Right hindlimb (tissue), 1 donor: Measurements from ENCODE around the gene MCF2L.

ENCODE experiments used
- DNase-seq: peaks from one replicate; pipeline ENCODE4 v3.0.0-alpha.2; 2018

The MCF2L gene

GRCh38 chr13:113138792-113139551 is 170.0 kb downstream of the MCF2L start:
- DNase-seq = no peak

DNA sequence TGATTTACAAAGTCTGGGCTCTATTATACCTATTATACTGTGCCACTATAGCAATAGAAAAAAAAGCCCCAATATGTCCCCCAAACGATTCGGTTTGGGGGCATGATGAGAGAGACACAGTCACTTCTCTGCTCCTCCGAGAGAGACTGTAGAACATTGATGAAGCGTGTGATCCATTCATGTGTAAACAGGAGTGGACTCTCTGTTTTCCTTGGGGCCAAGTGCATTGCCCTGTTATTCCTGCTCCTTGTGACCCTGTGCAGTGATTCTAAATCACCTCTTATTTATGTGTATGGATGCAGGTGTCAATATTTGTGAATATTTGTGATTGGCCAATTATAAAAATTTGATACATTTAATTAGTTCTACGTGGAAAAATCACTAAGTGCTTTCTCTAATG is 170.6 kb downstream of the MCF2L start:
- DNase-seq = no peak

- DNase-seq = no peak
Observed at GRCh38 chr13:113140677-113141600, 171.9 kb downstream of the MCF2L start.

DNA sequence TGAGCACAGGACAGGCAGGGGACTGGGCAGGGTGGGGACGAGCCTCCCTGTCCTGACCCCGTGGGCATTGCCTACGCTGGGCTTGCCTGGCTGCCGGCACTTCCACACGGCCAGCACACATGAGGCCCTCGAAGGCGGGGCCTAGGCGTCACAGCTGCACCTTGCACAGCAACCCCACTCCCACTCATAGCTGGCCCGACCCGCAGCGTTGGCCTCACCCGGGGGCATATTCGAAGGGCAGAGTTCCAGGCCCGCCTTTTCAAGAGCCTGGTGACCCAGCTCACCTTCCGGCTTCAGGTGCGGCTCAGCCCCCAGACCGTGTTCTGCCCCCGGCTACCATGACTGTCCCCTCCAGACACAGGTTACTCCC is 172.6 kb downstream of the MCF2L start:
- DNase-seq = no peak

- no peak for DNase-seq
Observed at GRCh38 chr13:113142876-113143275, 173.9 kb downstream of the MCF2L start.

DNA sequence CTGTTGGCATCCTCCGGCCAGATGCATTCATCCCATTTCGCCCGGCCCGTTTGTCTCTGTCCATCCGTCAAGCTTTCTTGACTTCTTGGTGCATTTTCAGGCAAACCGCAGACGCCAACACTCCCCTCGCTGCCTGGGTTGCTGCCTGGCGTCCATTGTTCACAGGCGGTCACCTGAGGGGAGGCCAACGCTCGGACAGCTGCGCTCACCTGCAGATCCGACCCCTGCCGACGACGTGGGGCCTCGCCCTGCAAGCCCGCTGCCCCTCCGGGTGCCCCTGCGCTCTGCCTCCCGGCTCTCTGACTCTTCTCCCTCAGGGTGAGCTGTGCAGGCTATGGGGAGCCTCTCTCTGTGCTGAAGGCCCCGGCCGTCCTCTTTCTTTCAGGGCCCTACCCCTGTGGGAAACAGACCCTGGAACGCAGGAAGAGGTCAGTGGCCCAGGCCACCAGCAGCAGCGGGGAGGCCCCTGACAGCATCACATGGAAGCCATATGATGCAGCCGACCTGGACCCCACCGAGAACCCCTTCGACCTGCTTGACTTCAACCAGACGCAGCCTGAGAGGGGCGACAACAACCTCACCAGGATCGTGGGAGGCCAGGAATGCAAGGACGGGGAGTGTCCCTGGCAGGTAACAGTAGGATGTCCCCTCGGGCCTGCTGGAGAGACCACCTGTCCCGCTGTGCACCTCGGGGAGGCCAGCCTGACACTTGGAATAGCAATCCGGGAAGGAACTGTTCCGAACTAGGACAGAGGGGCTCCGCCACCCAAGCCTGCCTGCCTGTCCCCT is 174.6 kb downstream of the MCF2L start:
- DNase-seq = no peak

- no peak for DNase-seq
Observed at GRCh38 chr13:113144255-113144629, 175.2 kb downstream of the MCF2L start.

GRCh38 chr13:113145496-113145895 is 176.5 kb downstream of the MCF2L start:
- DNase-seq = no peak

DNA sequence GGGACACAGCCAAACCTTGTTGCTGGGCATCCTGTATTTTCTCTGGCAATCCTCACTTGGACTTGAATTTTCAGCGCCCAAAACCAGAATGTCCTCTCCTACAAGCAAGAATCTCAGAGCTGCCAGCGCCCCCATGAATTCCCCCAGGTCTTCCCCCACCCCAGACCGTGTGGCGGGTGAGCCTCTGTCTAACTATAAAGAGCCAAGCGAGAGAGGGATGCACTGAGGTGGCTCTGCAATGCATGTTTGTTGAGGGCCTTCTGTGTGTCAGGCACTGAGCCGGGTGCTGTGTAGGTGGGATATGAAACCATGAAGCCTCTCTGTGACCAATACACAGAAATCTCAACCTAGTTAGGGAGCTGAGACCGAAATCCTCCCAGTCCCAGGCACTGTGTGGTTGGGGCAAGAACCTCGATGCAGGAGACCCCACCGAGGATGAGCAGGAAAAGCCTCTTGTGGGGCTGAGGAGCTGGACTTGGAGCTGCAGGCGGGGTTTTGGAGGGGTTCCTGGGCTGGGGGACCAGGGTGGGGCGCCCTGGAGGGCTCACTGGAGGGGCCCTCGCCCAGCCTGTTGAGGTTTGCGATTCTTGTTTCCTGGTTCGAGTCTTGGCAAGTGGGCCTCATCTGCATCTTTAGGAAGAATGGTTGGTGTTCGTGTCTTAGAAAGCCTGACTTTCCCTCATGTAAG is 177.0 kb downstream of the MCF2L start:
- DNase-seq = no peak

DNA sequence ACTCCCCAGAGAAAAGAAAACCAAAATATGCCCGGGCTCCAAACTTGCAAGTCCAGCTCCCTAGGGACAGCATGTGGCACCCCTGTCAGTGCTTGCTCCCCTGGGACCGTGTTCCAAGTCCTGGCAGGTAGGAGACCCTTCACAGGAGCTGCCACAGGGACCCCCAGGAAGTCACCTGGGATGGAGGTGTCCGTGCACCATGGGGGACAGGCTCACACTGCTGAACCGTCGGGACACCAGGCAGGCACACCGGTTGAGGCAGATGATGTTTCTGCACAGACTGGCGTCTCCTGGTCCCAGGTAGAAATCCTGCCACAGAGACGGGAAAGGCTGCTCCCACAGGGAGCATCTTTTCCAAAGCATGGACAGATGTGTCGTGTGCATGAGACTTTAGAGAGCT is 177.7 kb downstream of the MCF2L start:
- no peak for DNase-seq

DNA sequence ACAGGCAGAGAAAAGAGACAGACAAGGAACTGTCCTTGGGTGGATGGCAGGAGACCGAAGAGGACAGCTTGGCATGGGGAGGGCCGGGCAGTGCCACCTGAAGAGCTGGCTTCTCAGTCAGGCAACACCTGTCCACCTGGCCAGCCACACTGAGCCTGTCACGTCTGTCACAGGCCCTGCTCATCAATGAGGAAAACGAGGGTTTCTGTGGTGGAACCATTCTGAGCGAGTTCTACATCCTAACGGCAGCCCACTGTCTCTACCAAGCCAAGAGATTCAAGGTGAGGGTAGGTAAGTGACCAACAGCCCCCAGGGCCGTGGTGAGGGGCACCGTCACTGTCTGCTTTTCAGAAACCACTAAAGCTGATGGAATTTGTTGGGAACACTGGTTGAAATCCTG is 178.2 kb downstream of the MCF2L start:
- no peak for DNase-seq

DNA sequence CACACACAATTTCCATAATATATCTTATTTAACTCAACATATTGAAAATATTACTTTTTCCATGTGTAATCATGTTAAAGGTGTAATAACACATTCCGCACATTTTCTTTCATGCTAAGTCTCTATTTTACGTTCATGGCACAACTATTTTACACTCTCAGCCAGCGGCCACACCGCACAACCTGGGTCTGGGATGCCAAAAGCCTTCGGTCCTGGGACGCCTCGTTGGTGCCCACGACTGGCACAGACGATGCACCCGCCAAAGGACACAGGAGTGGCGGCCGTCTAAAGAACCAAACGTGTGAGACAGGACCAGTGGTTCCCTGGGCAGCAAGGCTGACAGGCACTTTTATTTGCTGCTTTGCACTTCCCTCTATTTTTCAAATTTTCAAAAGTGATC is 179.4 kb downstream of the MCF2L start:
- DNase-seq = no peak

DNA sequence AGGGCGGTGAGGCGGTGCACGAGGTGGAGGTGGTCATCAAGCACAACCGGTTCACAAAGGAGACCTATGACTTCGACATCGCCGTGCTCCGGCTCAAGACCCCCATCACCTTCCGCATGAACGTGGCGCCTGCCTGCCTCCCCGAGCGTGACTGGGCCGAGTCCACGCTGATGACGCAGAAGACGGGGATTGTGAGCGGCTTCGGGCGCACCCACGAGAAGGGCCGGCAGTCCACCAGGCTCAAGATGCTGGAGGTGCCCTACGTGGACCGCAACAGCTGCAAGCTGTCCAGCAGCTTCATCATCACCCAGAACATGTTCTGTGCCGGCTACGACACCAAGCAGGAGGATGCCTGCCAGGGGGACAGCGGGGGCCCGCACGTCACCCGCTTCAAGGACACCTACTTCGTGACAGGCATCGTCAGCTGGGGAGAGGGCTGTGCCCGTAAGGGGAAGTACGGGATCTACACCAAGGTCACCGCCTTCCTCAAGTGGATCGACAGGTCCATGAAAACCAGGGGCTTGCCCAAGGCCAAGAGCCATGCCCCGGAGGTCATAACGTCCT is 180.0 kb downstream of the MCF2L start:
- DNase-seq = no peak
